ENCODE measurements around the gene SLC39A11.
"Not testable (repeated sequence)": the region's sequence is repeated elsewhere in the genome, so short reads cannot be mapped to it uniquely, and the experiment has no call there.

The SLC39A11 gene

DNA sequence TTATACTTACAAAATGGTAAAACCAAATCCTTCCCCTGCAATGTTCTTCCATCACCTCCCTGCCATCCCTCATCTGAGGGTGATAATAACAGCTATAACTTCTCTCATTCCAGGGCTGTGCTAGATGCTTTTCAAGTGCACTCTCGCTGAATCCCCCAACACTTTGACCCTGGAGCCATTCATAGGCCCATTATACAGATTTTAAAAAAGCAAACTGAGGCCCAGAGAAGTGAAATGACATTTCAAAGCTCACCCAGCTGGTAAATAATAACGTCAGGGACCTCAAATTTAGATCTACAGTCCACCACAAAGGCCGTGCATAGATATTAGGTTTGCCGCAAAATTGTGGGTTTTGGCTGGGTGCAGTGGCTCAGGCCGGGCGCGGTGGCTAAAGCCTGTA lies 378.8 kb downstream of the SLC39A11 start:
- DNase-seq (ENCODE audit: low spot score): no peak

DNA sequence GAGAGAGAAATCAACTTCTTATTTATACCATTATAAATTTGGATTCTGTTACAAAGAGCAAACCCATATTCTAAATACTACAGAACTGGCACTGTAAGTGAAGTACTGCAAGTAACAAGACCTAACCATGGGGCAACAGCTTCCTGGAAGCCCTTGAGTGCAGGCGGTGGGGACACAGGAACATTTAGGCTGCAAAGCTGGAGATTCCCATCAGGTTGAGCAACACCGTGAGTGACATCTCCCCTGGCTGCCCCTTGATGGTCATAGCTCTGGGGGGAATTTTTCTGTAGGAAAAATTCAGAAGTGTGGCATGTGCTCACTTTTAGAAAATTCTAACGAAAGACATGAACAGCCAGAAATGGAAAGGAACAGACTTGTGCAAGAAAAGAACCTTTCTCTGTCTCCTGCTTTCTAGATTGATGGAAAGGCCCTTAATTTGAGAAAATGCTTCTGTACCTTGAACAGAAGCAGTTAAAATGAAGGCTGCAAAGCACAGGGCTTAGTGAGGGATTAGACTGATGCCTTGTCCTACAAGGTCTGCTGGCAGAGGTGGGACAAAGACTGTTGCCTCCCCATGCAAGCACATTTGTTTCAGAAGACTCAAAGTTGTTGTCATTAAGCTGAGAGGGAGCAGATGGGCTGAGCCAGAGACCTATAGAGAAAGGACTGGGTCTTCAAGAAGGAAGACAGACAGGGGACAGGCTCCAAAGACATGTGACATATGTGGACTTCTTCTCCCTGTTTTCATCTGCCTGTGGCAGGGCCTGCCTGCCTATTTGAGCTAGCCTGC lies 380.8 kb downstream of the SLC39A11 start:
- DNase-seq (ENCODE audit: low spot score): no peak

DNA sequence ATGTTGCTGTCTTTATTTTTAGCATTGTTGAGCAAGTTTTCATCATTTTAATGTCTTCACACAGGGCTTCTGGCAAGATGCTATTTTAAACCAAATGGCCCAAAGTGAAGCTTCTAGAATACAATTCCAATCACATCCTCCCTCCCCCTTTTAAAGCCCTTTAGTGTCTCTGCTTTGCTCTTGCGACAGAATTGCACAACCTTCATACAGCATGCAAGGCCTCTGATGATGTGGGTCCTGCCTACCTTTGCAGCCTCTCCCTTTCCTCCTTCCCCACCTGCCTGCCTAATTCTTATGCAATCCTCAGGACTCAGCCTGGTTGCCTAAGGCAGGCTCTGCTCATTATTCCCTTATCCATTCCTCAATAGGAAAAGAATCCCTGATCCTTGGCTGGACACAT lies 381.7 kb downstream of the SLC39A11 start:
- DNase-seq (ENCODE audit: low spot score): no peak

DNA sequence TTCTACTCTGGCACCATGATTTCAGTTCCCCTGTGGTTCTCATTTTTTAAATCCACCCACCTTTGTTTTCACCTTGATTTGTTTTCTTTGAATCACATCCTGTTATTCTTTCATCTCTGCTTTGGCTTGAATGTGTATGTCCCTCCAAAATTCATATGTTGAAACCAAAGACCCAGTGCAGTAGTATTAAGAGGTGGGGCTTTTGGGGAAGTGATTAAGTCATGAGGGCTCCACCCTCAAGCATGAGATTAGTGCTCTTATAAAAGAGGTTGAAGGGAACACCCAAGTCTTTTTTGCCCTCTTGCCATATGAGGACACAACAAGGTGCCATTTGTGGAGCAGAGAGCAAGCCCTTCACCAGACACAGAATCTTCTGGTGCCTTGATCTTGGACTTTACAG lies 382.3 kb downstream of the SLC39A11 start:
- DNase-seq (ENCODE audit: low spot score): no peak

DNA sequence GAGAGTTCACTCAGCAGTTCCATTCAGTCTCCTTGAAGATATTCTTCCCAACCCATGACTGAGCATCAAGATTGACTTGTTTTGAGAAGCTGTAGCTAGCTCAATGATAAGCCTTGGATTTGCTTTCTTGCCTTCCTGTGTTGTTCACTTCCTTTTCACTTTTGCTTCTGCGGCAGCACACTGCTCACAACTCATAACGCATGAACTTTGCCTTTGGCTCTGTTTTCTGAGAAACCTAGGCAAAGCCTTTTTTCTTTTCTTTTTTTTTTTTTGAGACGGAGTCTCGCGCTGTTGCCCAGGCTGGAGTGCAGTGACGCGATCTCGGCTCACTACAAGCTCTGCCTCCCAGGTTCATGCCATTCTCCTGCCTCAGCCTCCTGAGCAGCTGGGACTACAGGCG lies 383.8 kb downstream of the SLC39A11 start:
- not testable (repeated sequence) for DNase-seq (ENCODE audit: low spot score)

DNA sequence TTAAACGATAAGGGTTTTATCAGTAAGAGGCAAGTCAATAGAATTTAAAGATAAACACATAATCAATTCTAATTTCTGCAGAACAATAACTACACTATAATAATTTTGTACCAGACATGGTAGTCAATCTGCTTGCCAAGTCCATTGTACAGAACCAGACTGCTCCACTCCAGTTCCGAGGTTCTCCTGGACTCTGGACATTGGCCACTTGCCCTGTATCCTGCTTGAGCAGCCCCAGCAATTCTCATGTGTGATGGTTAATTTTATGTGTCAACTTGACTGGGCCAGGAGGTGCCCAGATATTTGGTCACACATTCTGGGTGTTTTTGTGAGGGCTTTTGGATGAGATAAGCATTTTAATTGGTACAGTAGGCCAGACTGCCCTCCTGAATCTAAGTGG lies 384.6 kb downstream of the SLC39A11 start:
- DNase-seq (ENCODE audit: low spot score): no peak

DNA sequence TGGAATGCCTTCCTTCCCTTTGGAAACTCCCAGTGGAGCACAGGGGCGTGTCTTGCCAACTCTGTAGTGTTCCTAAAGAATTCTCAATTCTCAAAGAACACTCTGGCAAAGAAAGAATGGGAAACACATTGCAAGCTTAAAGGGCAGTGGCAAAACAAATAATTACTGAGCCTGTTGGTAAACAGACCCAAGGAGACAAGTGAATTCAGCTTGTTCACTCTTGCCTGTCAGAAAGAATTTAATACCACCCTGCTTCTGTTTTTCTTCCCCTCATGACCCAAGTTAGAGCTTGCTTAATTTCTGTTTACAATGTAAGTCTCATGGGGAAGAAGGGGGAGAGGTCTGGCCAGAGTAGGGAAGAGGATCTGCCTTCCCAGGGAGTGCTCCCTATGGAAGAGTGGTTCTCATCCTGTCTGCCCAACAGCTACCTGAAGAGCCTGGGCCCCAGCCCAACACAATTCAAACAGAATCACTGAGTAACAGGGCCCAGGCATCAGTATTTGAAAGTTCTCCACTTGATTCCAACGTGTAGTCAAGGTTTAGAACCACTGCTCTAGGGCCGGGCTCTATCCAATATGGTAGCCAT lies 386.0 kb downstream of the SLC39A11 start:
- no peak for DNase-seq (ENCODE audit: low spot score)

DNA sequence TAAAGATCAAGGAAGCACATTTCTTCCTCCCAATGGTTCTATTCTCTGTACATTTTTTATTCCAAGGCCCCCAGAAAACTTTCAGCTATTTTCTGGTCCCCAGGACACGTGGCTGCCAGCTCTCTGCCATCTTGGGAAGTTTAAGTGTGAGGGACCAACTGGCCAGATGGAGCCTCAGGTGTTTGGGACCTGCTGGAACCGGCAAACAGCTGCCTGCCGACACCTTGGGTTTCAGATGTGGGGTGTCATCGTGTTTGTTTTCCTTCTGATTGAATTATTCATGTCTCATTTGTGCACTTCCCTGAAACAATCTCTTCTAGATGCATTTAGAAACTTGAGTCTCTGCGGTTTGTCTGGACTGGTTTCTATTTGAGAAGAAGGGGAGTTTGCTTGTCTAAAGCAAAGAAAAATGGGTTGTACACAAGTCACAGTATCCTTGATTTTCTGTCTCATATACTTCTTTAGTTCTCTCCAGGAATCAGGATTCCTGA lies 386.5 kb downstream of the SLC39A11 start:
- DNase-seq (ENCODE audit: low spot score): no peak

DNA sequence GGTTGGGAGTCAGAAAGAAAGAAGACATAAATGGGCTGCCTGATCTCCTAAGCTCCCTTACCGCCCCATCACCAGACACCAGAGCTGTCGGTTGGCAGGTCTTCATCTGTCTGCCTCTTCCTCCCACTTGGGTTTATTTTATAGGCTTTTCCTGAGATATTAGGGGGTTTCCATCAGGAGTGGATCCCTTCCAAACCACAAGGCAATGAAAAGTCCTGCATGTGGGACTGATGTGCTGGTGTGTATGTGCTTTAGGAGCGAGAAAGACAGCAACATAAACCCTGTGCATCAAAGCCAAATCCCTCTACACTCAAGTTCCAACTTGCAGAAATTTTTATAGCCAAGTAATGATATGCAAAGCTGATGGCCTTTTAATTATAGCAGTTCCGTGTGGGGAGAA lies 389.5 kb downstream of the SLC39A11 start:
- no peak for DNase-seq (ENCODE audit: low spot score)

DNA sequence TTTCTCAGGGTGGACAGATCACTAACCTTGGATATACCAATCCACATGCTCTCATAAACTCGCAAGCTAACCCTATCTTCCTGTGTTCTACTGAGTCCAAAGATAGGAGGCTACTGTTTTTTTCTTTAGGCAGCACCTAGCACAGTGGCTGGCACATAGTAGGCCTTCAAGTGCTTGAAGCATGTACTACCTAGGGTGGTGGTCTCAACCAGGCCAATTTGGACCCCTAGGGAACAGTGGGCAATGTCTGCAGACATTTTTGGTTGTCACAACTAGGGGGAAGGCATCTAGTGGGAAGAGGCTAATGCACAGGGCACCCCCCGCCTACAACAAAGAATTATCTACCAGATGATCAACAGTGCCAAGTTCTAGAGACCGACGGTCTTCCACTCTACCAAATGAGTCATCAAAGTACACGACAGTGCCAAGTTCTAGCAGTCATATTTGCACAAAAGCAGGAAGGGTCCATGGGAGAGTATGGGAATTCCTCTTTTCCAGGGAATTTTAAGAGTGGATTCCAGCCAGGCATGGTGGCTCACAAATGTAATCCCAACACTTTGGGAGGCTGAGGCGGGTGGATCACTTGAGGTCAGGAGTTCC lies 390.3 kb downstream of the SLC39A11 start:
- no peak for DNase-seq (ENCODE audit: low spot score)

DNA sequence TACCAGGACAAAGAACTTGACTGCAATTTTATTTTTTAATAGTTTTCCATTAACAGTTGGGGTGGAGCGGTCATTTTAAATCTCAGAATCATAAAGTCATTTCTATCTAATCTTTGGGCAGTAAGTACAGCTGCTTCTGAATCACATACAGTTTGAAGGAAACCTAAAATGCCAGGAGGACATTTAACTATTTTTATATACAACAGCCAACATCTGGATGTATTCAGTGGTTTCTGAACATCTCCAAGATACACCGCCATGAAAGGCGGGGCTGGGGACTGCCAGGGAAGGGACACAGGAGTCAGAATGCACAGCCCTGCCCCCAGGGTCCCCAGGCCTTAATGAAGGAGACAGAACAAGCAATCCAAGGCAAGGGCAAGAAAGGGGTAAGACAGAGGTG lies 392.3 kb downstream of the SLC39A11 start:
- DNase-seq (ENCODE audit: low spot score): no peak

DNA sequence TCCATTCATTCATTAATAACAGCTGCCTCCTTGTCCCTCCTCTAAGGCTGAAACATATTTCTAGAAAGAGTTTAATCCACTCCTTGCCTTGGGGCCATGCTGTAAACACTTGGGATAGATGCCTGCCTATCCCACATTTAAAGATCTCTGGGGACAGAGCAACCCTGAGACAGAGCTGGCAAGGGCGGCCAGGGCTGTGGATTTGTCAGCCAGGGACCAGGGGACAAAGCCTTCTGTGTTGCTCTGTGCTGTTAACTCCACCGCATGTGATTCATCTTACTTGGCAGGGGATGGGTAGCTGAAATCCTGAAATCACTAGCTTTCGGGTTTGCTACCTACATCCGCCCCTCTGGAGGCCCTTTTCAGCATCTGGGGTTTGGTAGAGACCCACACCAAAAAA lies 392.9 kb downstream of the SLC39A11 start:
- DNase-seq (ENCODE audit: low spot score): no peak

DNA sequence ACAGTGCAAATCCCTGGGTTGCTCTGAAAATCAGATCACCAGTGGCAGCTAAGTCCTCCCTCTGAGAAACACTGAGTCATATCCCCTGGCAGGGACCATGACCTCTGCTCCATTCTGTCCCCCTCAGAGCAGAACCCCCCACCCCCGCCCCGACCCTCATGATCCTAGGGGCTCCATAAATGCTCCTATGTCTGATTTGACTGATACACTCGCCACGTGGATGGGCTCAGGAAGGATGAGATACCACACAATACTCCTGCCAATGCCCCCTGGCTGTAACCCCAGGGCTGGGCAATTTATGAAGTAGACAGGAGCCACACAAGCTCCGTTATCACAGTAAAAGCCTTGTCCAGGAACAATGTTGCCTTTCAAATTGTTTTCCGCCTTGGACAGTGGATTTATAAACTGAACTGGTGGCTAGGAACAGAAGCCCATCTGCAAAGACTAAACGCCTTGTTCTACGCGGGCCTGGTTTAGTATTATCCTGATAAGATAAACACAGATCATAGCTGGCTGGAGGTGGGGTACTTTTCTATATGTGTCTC lies 394.8 kb downstream of the SLC39A11 start:
- no peak for DNase-seq (ENCODE audit: low spot score)

DNA sequence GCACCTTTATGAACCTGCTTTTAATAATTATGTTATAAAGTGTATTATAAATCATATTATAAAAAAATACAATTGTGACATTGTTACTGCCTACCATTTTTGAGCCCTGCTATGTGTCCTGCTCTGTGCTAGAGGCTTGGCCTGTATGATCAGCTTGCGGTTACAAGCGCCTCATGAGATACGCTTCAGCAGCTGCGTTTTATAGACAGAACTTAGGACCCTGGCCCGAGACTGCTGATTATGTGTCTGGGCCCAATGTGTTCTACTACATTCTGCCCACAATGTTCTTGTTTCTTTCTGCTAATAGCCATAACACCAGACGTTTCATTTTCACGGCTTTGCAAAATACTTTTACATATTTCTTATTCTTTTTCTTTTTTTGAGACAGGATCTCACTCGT lies 395.8 kb downstream of the SLC39A11 start:
- DNase-seq (ENCODE audit: low spot score): no peak

DNA sequence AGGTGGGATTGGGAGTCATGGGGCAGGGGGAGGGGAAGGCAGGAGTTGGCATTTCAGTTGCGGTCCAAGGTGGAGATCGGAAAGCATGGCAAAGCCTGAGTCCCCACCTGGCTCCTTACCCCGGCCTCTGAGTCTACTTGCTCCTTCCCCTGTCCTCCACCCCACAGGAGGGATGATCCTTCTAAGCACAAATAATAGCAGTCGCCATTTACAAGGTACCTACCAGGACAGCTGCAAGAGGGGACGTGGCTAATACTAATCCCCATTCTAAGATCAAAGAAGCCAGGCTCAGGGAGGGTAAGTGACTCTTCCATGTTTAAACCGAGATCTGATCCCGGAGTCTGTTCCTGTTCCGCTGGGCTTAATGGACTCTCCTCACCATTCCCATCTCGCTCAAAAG lies 396.3 kb downstream of the SLC39A11 start:
- no peak for DNase-seq (ENCODE audit: low spot score)

DNA sequence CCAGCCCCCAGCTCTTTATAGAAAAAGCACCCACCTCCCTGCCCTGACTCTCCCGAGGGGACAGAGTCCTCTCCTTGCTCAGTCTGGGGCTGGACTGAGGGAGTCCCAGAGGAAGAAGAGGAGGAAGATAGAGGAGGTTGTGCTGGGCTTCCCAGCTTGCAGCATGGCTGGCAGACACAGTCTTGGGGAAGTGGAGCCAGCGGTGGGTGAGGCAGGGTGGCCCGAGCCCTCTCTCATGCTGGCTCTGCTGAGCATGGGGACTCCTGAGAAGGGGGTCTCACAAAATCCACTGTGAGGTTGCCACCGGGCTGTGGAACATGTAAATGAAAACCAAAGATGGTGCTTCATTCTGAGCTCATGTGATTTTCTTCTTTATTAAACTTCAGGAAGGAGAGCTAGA lies 398.5 kb downstream of the SLC39A11 start:
- DNase-seq (ENCODE audit: low spot score): no peak

DNA sequence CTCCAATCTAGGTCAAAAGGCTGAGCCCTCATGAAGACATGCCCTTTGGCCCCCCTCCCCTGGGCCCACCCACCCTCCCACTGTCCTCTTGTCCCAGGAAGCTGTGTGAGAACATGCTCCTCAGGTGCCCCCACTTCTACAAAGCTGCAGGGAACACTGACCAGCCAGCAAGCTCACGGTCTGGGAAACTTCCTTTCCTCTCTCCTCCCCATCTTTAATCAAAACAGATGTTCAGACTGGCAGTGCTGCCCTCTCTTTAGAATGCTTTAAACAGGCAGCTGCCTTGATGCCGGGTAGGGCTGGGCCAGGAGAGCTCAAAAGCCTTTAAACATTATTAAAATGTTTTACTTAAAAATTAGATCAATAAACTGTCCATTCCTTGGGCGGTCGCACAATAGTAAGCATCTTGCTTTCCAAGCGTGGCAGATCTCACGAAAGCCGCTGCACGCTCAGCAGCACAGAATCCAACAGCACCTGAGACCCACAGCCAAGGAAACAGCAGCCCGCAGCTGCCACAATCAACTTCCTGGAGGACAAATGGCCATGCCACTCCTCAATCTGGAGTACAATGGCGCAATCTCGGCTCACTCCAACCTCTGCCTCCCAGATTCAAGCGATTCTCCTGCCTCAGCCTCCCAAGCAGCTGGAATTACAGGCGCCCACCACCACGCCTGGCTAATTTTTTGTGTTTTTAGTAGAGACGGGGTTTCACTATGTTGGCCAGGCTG lies 399.2 kb downstream of the SLC39A11 start:
- DNase-seq (ENCODE audit: low spot score): no peak

DNA sequence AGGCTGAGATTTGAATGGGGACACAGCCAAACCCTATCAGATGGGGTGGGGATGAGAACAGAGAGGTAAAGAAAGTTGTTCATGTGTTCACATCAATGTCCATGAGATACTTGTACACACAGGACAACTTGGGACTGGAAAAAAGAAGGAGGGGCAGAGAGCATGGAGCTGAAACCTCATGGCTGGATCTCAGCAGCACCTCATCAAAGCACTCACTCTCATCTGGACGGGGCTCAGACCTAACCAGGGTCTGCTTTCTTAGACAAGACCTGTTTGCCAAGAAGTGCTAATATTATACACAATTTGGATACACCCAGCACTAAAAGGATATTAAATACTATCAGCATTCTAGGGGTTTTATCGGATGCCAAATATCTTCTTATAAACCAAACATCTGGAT lies 399.8 kb downstream of the SLC39A11 start:
- DNase-seq (ENCODE audit: low spot score): no peak

DNA sequence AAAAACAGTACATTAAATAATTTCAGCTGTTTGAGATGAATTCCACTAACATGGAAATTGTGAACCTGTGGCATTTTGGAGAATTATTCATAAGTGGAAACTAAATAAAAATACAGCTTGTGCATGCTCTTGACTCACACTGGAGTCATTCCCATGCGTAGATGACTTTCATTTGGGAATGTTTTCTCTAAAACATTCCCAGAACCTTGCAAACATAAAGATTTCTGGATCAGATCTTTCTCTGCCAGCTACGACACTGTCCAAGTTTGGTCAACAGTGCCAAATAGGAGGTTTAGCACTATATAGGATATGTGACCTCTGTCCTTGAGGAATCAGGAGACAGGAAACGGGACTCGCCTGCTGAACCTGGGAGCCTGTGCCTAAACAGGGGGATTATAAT lies 400.9 kb downstream of the SLC39A11 start:
- DNase-seq (ENCODE audit: low spot score): no peak

DNA sequence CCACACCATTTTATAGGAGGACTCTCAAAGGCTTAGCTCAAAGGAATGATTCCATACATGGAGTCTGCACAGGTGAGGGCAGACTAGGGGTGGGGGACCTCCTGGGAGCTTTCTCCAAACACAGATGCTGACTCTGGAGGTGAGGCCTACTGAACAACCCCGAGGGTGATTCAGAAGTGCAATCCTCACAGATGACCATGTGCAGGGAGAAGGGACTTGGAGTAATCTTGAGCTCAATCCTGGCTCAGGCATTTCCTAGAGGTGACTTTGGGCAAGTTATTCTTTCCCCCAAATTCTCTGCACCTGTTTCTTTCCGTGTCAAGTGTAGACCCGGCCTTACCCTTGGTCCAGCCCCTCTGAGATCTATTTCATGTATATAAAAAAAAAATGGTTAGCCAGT lies 401.5 kb downstream of the SLC39A11 start:
- DNase-seq (ENCODE audit: low spot score): no peak

DNA sequence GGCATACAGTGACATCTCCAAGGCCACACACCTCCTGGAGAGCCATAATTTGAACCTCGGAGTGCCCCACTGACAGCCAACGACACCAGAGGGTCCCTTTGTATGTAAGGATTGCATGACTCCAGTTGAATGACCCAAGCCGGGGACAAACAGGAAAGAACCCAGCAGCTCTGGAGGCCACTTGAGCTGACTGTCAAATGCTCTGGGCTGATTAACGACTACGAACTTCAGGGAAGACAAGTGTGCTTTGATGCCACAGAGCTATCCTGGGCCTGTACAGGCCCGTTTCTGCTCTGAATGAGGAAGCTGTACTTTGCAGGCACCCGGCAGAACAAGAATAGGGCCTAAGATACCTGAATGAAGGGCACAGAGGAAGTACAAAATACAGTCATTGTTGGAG lies 404.6 kb downstream of the SLC39A11 start:
- DNase-seq (ENCODE audit: low spot score): no peak

DNA sequence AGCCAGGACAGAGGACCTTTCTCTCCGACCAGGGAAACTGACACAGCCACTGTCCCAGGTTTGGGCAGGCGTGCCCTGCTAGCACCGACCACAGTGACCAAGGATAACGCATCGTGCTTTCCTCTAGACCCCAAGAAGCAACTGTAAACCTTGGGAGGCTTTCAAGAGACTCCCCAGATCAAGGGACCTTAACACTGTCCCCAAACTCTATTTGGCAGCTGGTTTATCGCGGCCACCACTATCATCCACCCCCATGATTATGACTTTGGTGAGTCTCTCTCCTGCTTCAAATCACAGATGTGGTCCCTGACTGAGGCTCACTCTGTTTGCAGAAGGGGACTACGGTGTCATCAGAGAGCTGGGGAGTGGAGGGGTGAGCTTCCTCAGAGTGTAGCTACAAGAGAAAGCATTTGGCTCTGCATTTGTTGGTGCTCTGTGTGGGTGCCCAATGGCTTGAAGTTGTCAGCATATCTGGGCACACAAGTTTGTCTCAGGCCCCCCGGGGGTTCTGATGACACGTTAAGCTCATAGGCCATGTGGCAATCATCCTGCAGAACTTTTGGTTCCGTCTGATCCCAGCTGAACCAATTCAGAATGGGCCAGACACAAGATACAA lies 408.0 kb downstream of the SLC39A11 start:
- DNase-seq (ENCODE audit: low spot score): no peak
